WERI-Rb-1 (cell line): ENCODE data around the gene PCSK4.
"Not testable (repeated sequence)": the region's sequence is repeated elsewhere in the genome, so short reads cannot be mapped to it uniquely, and the experiment has no call there.

ENCODE experiments used
- DNase-seq: peaks from one replicate; pipeline ENCODE4 v3.0.0-alpha.2; 2020
- H3K27ac ChIP-seq: fragments of 250-450 bp; sonication (Bioruptor Pico); 2 replicates; pipeline ENCODE4 v1.5.1; 2020; ENCODE audit warnings: mild to moderate bottlenecking, moderate library complexity
- H3K27me3 ChIP-seq: fragments of 250-450 bp; sonication (Bioruptor Pico); 2 replicates; pipeline ENCODE4 v1.5.1; 2021; ENCODE audit warnings: mild to moderate bottlenecking, low read depth, moderate library complexity; ENCODE audit not compliant: insufficient read depth, severe bottlenecking
- H3K36me3 ChIP-seq: fragments of 250-450 bp; sonication (Bioruptor Pico); 2 replicates; pipeline ENCODE4 v1.5.1; 2020; ENCODE audit warnings: mild to moderate bottlenecking, moderate library complexity
- H3K4me3 ChIP-seq: 2 replicates; pipeline ENCODE4 v1.5.1; 2011; ENCODE audit warnings: low read depth, mild to moderate bottlenecking, control low read depth, low read length
- H3K9me3 ChIP-seq: fragments of 250-450 bp; sonication (Bioruptor Pico); 2 replicates; pipeline ENCODE4 v1.5.1; 2021; ENCODE audit warnings: mild to moderate bottlenecking, moderate library complexity; ENCODE audit not compliant: severe bottlenecking
- TF ChIP-seq, protein P1 (sequence below): IDR thresholded peaks from 2 replicates; pipeline ENCODE4 v1.5.1; 2011; ENCODE audit warnings: low read depth, mild to moderate bottlenecking, control low read depth, inconsistent platforms, low read length

The PCSK4 gene

DNA sequence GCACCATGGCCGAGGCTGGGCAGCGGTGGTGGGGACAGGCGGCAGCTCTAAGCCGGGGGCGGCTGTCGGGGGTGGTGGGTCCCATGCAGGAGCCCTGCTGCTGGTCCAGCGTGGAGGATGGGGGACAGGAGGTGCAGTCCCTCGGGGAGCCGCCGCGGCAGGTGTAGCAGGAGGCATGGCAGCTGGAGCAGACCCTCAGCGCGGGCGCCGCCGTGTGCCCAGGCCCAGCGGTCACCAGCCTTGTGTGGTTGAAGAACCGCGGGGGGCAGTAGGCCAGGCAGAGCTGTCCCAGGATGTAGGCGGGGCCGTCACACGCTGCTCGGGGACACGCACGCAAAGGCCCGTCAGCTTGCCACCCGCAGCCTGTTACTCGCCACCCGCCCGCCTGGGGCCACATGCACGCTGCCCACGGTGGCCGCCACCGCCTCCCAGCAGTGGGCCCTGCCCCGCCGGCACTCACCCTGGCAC, 8.2 kb downstream of the PCSK4 start:
- TF ChIP-seq, protein P1, sequence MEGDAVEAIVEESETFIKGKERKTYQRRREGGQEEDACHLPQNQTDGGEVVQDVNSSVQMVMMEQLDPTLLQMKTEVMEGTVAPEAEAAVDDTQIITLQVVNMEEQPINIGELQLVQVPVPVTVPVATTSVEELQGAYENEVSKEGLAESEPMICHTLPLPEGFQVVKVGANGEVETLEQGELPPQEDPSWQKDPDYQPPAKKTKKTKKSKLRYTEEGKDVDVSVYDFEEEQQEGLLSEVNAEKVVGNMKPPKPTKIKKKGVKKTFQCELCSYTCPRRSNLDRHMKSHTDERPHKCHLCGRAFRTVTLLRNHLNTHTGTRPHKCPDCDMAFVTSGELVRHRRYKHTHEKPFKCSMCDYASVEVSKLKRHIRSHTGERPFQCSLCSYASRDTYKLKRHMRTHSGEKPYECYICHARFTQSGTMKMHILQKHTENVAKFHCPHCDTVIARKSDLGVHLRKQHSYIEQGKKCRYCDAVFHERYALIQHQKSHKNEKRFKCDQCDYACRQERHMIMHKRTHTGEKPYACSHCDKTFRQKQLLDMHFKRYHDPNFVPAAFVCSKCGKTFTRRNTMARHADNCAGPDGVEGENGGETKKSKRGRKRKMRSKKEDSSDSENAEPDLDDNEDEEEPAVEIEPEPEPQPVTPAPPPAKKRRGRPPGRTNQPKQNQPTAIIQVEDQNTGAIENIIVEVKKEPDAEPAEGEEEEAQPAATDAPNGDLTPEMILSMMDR, result no peak
- no peaks in the 10 kb centered on the region for H3K27me3 ChIP-seq
- H3K9me3 ChIP-seq, result no peaks in the 10 kb centered on the region
- H3K36me3 ChIP-seq, result peaks cover 11% of the 10 kb centered on the region
- H3K4me3 ChIP-seq, result no peak overlapping the region
- no peak overlapping the region for H3K27ac ChIP-seq
- no peak for DNase-seq

DNA sequence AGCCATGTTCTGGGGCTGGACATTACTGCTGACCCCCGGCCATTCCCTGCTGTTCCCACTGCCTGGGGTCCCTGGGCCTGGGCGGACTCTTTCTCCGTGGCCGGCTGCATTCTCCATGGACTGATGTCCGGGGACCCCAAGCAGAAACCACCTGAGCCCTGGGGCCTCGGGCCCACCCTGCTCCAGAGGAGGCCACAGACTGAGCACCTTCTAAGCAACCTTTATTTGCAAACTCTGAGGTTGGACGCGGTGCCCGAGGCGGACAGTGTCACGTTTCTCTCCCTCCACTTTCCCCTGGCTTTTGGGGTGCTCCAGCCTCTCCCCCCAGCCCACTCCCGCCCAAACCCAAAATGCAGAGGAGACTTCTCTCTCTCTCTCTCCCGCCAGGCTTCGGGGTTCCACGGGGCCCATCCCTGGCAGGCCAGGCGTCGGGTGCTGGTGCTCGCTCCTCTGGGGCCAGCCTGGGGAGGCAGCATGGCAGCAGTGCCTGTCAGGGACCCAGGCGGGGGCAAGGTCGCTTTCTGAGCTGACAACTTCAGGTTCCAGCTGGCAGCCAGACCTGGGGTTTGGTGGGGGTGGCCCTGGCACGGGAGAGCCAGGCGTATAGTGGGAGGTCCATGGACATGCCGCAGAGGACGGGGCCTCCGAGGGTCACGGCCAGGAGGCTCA, 8.8 kb downstream of the PCSK4 start:
- no peak overlapping the region for H3K27ac ChIP-seq

DNA sequence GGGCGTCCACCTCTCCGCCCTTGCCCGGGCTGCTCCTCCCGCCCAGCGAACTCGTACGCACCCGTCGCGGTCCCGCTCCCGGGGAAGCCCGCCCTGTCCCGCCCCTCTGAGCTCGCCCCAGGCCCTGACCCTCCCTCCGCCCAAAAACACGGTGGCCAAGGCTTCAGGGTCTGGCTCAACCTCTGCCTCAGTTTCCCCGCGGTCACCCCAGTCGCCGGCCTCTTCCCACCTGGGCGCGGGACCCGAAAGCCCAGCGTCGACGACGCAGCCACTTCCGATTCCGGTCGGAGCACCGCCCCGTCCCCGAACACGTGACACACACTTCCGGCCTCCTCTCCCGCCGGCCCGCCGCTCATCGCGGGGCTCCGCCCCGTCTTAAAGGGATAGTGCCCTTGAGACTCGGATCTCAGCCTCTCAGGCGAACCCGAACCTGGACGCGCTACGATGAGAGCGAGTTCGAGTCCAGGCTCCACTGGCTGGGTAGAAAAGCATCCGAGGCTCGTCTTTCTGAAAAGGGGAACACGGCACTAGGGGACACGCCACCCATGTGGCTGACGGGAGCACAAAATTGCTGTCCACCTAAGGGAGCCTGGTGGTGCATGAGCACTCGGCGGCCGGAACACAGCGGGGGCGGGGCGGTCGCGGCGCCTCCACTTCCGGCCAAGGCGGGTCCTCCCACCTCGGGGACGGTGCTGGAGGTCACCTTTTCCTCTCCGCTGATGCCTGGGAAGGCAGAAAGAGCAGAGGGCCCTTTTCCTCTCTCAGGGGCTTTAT, 11.0 kb downstream of the PCSK4 start, which contains the start of gene C19orf25:
Gene C19orf25, minus strand, starts transcription at position 282 of the 774 bp plus-strand sequence. CDS start 312 bp downstream, outside the sequence.
- peak; percentile 96 for DNase-seq
- TF ChIP-seq, protein P1, result no peak
- Histone ChIP-seq H3K36me3 (peaks cover 16% of the 10 kb centered on the region), H3K4me3 (peak within 1 kb of the TSS; percentile 58), H3K27me3 (no peaks in the 10 kb centered on the region), H3K9me3 (no peaks in the 10 kb centered on the region), H3K27ac (peak within 1 kb of the TSS; percentile 89)

More for the DNA sequence above, 8.8 kb downstream of the PCSK4 start:
- H3K4me3 ChIP-seq, result no peak overlapping the region
- no peaks in the 10 kb centered on the region for H3K9me3 ChIP-seq
- no peaks in the 10 kb centered on the region for H3K27me3 ChIP-seq
- H3K36me3 ChIP-seq, result peaks cover 15% of the 10 kb centered on the region
- no peak for DNase-seq
- TF ChIP-seq, protein P1, result no peak

DNA sequence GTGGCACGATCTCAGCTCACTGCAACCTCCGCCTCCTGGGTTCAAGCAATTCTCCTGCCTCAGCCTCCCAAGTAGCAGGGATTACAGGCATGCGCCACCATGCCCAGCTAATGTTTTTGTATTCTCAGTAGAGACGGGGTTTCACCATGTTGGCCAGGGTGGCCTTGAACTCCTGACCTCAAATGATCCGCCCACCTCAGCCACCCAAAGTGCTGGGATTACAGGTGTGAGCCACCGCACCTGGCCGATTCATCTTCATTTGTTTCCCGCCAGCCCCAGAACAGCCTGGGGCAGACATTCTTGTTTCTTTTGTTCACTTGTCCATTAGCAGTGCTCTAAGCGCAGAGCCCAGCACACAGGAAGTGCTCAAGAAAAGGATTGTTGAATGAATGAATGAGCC, 13.1 kb downstream of the PCSK4 start:
- DNase-seq, H3K9me3 ChIP-seq, H3K27me3 ChIP-seq, H3K4me3 ChIP-seq, H3K27ac ChIP-seq: not testable (repeated sequence)
- peaks cover 16% of the 10 kb centered on the region for H3K36me3 ChIP-seq

DNA sequence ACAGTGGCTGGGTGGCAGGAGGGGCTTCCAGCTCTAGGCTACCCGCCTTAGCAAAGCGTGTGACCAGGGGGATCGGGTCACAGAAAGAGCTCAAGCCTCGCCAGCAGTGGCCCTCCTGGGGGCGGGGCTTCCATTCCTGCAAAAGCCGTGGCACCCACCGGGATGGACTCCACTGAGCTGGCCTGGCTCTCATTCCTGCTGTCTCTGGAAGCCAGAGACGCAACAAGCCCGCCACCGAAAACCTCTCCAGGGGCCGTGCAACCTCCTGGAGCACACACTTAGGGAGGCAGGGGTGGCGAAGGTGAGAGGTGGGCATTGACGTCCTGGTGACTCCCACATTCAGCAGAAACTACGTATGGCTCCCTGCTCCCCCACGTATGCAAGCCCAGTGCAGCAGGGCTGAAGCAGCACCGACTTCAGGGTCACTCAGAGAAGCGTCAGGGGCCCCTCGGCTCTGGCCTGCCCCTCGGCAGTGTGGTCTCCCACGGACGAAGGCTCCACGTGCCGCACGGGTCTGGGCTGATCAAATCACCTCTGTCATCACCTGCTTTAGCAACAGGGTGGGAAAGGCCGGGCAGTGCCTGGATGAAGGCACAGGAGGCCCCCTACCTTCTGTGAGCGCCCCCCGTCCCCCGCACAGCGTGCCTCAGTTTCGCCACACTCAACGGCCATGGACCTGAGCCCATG, 14.3 kb downstream of the PCSK4 start:
- Histone ChIP-seq H3K27ac (no peak overlapping the region), H3K27me3 (no peaks in the 10 kb centered on the region), H3K36me3 (peaks cover 16% of the 10 kb centered on the region), H3K9me3 (no peaks in the 10 kb centered on the region), H3K4me3 (no peak overlapping the region)
- TF ChIP-seq, protein P1, result no peak
- DNase-seq, result no peak

DNA sequence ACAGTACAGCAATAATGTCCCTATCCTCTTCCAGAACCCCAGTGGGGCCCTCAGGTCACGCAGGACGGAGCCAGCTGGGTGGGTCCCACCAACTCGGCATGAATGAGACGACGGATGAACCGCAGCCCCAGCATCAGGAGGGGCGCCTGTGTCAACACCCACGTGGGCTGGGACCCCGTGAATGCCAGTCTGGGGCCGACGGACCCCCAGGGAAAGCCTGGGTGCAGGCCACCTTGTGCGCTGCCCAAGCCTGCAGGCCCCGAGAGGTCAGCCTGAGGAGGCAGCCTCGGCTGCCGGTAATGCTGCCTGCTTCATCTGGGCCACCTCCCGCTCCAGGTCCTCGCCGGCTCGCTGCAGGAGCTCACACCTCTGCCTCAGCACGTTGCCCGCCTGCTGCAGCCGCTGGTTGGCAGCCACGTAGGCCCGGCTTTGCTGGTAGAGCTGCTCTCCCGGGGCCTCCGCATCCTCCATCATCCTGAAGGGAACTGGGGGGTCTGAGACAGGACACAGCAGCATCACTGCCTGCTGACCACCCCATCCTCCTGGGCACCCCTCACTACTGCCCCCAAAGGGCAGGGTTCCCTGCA, 15.3 kb downstream of the PCSK4 start:
- no peak for DNase-seq
- TF ChIP-seq, protein P1, result peak; percentile 4; the same call in 1 of the 2 replicates
- H3K9me3 ChIP-seq, result no peaks in the 10 kb centered on the region
- H3K4me3 ChIP-seq, result no peak overlapping the region
- H3K27ac ChIP-seq, result peak overlapping the region; percentile 71; the same call in 1 of the 2 replicates
- H3K27me3 ChIP-seq, result no peaks in the 10 kb centered on the region
- H3K36me3 ChIP-seq, result peaks cover 16% of the 10 kb centered on the region
